Measurements from ENCODE around the gene TMC7. TPM values are rescaled to one million over a fixed set of nuclear protein-coding genes. Genes with fewer than 3 reads are reported as not detected.

Gene TMC7
- total and polyA plus RNA-seq, 2 of the 13 experiments (the other 11 are each of a cell fraction or from before 2014, with no cell fraction given), result 1.2 to 5.1 TPM

GRCh38 chr16:19067349-19068236 lies 83.9 kb downstream of the TMC7 start, which contains the start of gene COQ7 (continued):
- no peak for TF ChIP-seq AHDC1 (CRISPR knock-in tag; IDR thresholded peaks at IDR 0.05; ENCODE audit: borderline replicate concordance)
- TF ChIP-seq REL (CRISPR knock-in tag; conservative IDR thresholded peaks at IDR 0.05), result 0 out of 2 replicates have a peak, but pooled peaks have one; percentile 36
- TF ChIP-seq NPAS2 (CRISPR knock-in tag; IDR thresholded peaks at IDR 0.05; ENCODE audit: borderline replicate concordance), result no peak
- peak; percentile 85; the same call in 1 of the 2 replicates for TF ChIP-seq NCOR1 (IDR thresholded peaks at IDR 0.05; ENCODE audit: borderline replicate concordance, low read length)
- TF ChIP-seq TAF15 (IDR thresholded peaks at IDR 0.05; ENCODE audit: low read depth, low read length, poor library complexity, severe bottlenecking), result no peak
- TF ChIP-seq ZNF337 (CRISPR knock-in tag; IDR thresholded peaks at IDR 0.05; ENCODE audit: borderline replicate concordance, low read depth), result peak; percentile 50; the same call in 1 of the 2 replicates
- 0 out of 2 replicates have a peak, but pooled peaks have one; percentile 33 for TF ChIP-seq ZBTB20 (CRISPR knock-in tag; IDR thresholded peaks at IDR 0.05; ENCODE audit: borderline replicate concordance, low read depth)
- peak; percentile 26 to 95; a peak in 2 of 4 replicates for TF ChIP-seq ATF4 (CRISPR knock-in tag; IDR thresholded peaks at IDR 0.05)
- TF ChIP-seq ZNF317 (CRISPR knock-in tag; IDR thresholded peaks at IDR 0.05), result no peak; the same call in 1 of the 2 replicates
- no peak for TF ChIP-seq REXO4 (CRISPR knock-in tag; IDR thresholded peaks at IDR 0.05; ENCODE audit: borderline replicate concordance)
- TF ChIP-seq HNRNPL (IDR thresholded peaks at IDR 0.05; ENCODE audit: low read depth, low read length), result peak; percentile 84
- TF ChIP-seq ZNF614 (CRISPR knock-in tag; IDR thresholded peaks at IDR 0.05; ENCODE audit: borderline replicate concordance), result peak; percentile 78; the same call in 1 of the 2 replicates
- peak; percentile 91 for TF ChIP-seq MAX (IDR thresholded peaks at IDR 0.05)
- no peak for TF ChIP-seq ZBTB46 (CRISPR knock-in tag; IDR thresholded peaks at IDR 0.05; ENCODE audit: borderline replicate concordance)
- TF ChIP-seq ARHGAP35 (CRISPR knock-in tag; IDR thresholded peaks at IDR 0.05; ENCODE audit: borderline replicate concordance), result no peak; the same call in 1 of the 2 replicates
- peak; percentile 100 for TF ChIP-seq RBFOX2 (IDR thresholded peaks at IDR 0.05; ENCODE audit: low read depth, low read length)
